ENCODE results near the gene HNMT. TPM values are rescaled to one million over a fixed set of nuclear protein-coding genes. Genes with fewer than 3 reads are reported as not detected.

Gene HNMT
- polyA plus RNA-seq, 1 donor from 2014 or later = not detected

GRCh38 chr2:137929519-137929916, 34.8 kb upstream of the HNMT start:
- Histone ChIP-seq H3K79me2 (replicated peaks; ENCODE audit: insufficient read depth, low read length) (no peaks in the 10 kb centered on the region), H3K9me2 (ENCODE audit: insufficient read depth, low read length) (no peaks in the 10 kb centered on the region), H2AFZ (ENCODE audit: low read depth, low read length) (no peak overlapping the region), H3K36me3 (ENCODE audit: insufficient read depth, low read length) (no peaks in the 10 kb centered on the region), H3F3A (ENCODE audit: insufficient read depth, low read length, poor library complexity, severe bottlenecking) (no peaks in the 10 kb centered on the region), H4K20me1 (ENCODE audit: insufficient read depth) (no peaks in the 10 kb centered on the region), H3K9ac (ENCODE audit: low read length) (no peak overlapping the region), H3K27me3 (ENCODE audit: insufficient read depth, low read depth, low read length) (no peaks in the 10 kb centered on the region), H3K4me3 (ENCODE audit: low read length) (no peak overlapping the region), H3K9me3 (ENCODE audit: low read length) (no peaks in the 10 kb centered on the region), H3K4me2 (ENCODE audit: low read length) (no peak overlapping the region), H3K27ac (ENCODE audit: low read length) (no peak overlapping the region)
- TF ChIP-seq POLR2AphosphoS5 (IDR thresholded peaks at IDR 0.05) (no peak), CTCF (IDR thresholded peaks at IDR 0.05; ENCODE audit: poor library complexity, severe bottlenecking) (no peak), REST (IDR thresholded peaks at IDR 0.05; ENCODE audit: borderline replicate concordance) (no peak), EZH2 (IDR thresholded peaks at IDR 0.05; ENCODE audit: borderline replicate concordance, insufficient read depth, low read length, poor library complexity, severe bottlenecking) (no peak), TAF1 (IDR thresholded peaks at IDR 0.05; ENCODE audit: low read depth) (no peak), EP300 (conservative IDR thresholded peaks at IDR 0.05; ENCODE audit: poor library complexity, severe bottlenecking) (no peak), MXI1 (conservative IDR thresholded peaks at IDR 0.05; ENCODE audit: poor library complexity, severe bottlenecking) (no peak), RAD21 (conservative IDR thresholded peaks at IDR 0.05) (no peak), SMC3 (conservative IDR thresholded peaks at IDR 0.05; ENCODE audit: poor library complexity) (no peak)

GRCh38 chr2:137930146-137930545, 34.1 kb upstream of the HNMT start:
- no peaks in the 10 kb centered on the region for H4K20me1 ChIP-seq (ENCODE audit: insufficient read depth)
- H3K27ac ChIP-seq (ENCODE audit: low read length) = no peak overlapping the region
- no peaks in the 10 kb centered on the region for H3K9me2 ChIP-seq (ENCODE audit: insufficient read depth, low read length)
- no peaks in the 10 kb centered on the region for H3K36me3 ChIP-seq (ENCODE audit: insufficient read depth, low read length)
- no peaks in the 10 kb centered on the region for H3K79me2 ChIP-seq (replicated peaks; ENCODE audit: insufficient read depth, low read length)
- H3F3A ChIP-seq (ENCODE audit: insufficient read depth, low read length, poor library complexity, severe bottlenecking) = no peaks in the 10 kb centered on the region
- H3K4me3 ChIP-seq (ENCODE audit: low read length) = no peak overlapping the region
- H3K4me2 ChIP-seq (ENCODE audit: low read length) = no peak overlapping the region
- H2AFZ ChIP-seq (ENCODE audit: low read depth, low read length) = no peak overlapping the region
- H3K9ac ChIP-seq (ENCODE audit: low read length) = no peak overlapping the region
- H3K9me3 ChIP-seq (ENCODE audit: low read length) = no peaks in the 10 kb centered on the region
- TF ChIP-seq RAD21 (conservative IDR thresholded peaks at IDR 0.05) = no peak
- no peak for TF ChIP-seq MXI1 (conservative IDR thresholded peaks at IDR 0.05; ENCODE audit: poor library complexity, severe bottlenecking)
- TF ChIP-seq POLR2AphosphoS5 (IDR thresholded peaks at IDR 0.05) = no peak
- no peak for TF ChIP-seq CTCF (IDR thresholded peaks at IDR 0.05; ENCODE audit: poor library complexity, severe bottlenecking)
- no peak for TF ChIP-seq TAF1 (IDR thresholded peaks at IDR 0.05; ENCODE audit: low read depth)
- TF ChIP-seq EZH2 (IDR thresholded peaks at IDR 0.05; ENCODE audit: borderline replicate concordance, insufficient read depth, low read length, poor library complexity, severe bottlenecking) = no peak
- TF ChIP-seq EP300 (conservative IDR thresholded peaks at IDR 0.05; ENCODE audit: poor library complexity, severe bottlenecking) = no peak
- TF ChIP-seq SMC3 (conservative IDR thresholded peaks at IDR 0.05; ENCODE audit: poor library complexity) = no peak
- TF ChIP-seq REST (IDR thresholded peaks at IDR 0.05; ENCODE audit: borderline replicate concordance) = no peak
- no peaks in the 10 kb centered on the region for H3K27me3 ChIP-seq (ENCODE audit: insufficient read depth, low read depth, low read length)
